Uterus (tissue), 4 donors: ENCODE results near the gene CWC22. TPM values are rescaled to one million over a fixed set of nuclear protein-coding genes. Genes with fewer than 3 reads are reported as not detected.
"Not testable (repeated sequence)": the region's sequence is repeated elsewhere in the genome, so short reads cannot be mapped to it uniquely, and the experiment has no call there.

Experiments used
- DNase-seq, 2 donors: peaks; one replicate each; pipeline ENCODE4 v3.0.0-alpha.2; 2019 to 2020
- H3K27ac ChIP-seq, 2 donors: fragments of 200-600 bp; sonication (generic); 1 replicate in 1 of 2; 2 replicates in 1 of 2; pipeline ENCODE4 v1.5.1; 2016 to 2018
- H3K27me3 ChIP-seq, 2 donors: fragments of 200-600 bp; sonication (generic); one replicate each; pipeline ENCODE4 v1.5.1; 2018 to 2019; ENCODE audit warnings: control low read depth in 1 of 2
- H3K36me3 ChIP-seq, 2 donors: fragments of 200-600 bp; sonication (generic); one replicate each; pipeline ENCODE4 v1.5.1; 2019; ENCODE audit warnings: control low read depth in 1 of 2
- H3K4me1 ChIP-seq, 2 donors: fragments of 200-600 bp; sonication (generic); one replicate each; pipeline ENCODE4 v1.5.1; 2018 to 2019; ENCODE audit warnings: control low read depth in 1 of 2
- H3K4me3 ChIP-seq, 2 donors: fragments of 200-600 bp; sonication (generic); 1 replicate in 1 of 2; 2 replicates in 1 of 2; pipeline ENCODE4 v1.5.1; 2018 to 2019; ENCODE audit warnings: mild to moderate bottlenecking in 1 of 2
- H3K9me3 ChIP-seq, 2 donors: fragments of 200-600 bp; sonication (generic); one replicate each; pipeline ENCODE4 v1.5.1; 2019; ENCODE audit warnings: control low read depth in 1 of 2
- CTCF ChIP-seq, 4 experiments: fragments of 200-600 bp in 2 of 4; fragments of 450-650 bp in 2 of 4; sonication (generic) in 2 of 4; IDR thresholded peaks; one replicate each; pipeline ENCODE4 v1.5.1; 2016 to 2019; ENCODE audit warnings: antibody characterized with exemption in 4 of 4, mild to moderate bottlenecking in 2 of 4, moderate library complexity in 1 of 4
- POLR2A ChIP-seq, 2 donors: fragments of 450-650 bp; IDR thresholded peaks; one replicate each; pipeline ENCODE4 v1.6.1; 2016; ENCODE audit warnings: antibody characterized with exemption in 2 of 2, mild to moderate bottlenecking in 1 of 2, moderate library complexity in 1 of 2
- intact Hi-C: fragments of 100-400 bp; cut with DNase I; formaldehyde crosslinking; loops from one replicate; pipeline ENCODE4 v1.15.1; 2023; ENCODE audit warnings: low total_unique reads
- total RNA-seq, 4 donors: library from RNA; depleted of rRNA in 3 of 4; stranded (reverse); fragments of >200 nt in 3 of 4; gene quantifications; one replicate each; pipeline versions ENCODE4 v1.1.0 to v1.2.4, GENCODE V29; 2014 to 2023
- donor health status: DM: yes; HTN: yes; CAD: no.

The CWC22 gene
- total RNA-seq, 4 donors from 2014 or later: 7.7 to 40.0 (median 25.0) TPM

DNA sequence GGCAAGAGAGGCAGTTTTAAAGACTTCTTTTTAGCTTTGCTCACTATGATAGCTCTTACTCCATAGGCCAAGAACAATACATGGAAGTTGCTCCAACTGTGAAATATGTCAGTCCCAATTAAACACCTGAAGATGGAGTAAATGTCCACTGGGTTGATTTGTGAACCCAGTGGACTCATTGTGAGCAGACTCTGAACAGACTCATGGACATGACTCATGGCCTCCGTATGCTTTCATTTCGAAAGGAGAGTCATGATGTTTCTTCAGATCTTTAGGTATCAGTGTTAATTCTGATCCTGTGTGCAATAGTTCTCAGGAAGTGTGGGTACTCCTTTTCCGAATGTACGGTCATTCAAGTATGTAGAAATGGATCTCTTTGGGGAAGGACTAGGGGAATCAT lies 5.4 kb upstream of the CWC22 start:
- TF ChIP-seq POLR2A (IDR thresholded peaks at IDR 0.05) (no peak), CTCF (IDR thresholded peaks at IDR 0.05) (no peak)
- intact Hi-C loops: no loop called here
- Histone ChIP-seq H3K4me1 (no peaks in the 10 kb centered on the region), H3K27ac (no peak overlapping the region), H3K4me3 (no peak overlapping the region), H3K36me3 (no peaks in the 10 kb centered on the region), H3K9me3 (no peaks in the 10 kb centered on the region), H3K27me3 (no peaks in the 10 kb centered on the region)
- DNase-seq: no peak

DNA sequence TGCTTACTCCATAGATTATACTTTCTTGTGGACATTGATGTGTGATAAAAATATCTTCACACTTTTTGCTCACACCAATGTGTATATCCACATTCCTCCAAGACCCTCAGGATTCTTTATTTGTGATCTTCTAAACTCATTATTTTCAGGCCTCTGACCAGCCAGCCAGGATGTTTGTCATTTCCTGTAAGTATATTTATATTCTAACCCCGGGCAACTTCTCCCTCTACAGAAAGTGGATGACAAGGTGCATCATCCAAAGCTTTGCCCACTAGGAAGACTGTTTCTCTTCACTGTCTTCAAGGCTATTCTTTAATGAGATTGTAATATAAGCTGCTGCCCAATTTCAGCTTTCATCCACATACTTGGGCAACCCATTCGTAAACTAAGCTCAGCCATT lies 3.6 kb upstream of the CWC22 start:
- no peaks in the 10 kb centered on the region for H3K36me3 ChIP-seq
- intact Hi-C loops: no loop called here
- H3K27me3 ChIP-seq: no peaks in the 10 kb centered on the region
- no peak overlapping the region for H3K4me3 ChIP-seq
- no peak for DNase-seq
- H3K4me1 ChIP-seq: peaks cover 0 to 6% of the 10 kb centered on the region in 2 donors
- no peak overlapping the region for H3K27ac ChIP-seq
- no peak for TF ChIP-seq CTCF (IDR thresholded peaks at IDR 0.05)
- TF ChIP-seq POLR2A (IDR thresholded peaks at IDR 0.05): no peak
- no peaks in the 10 kb centered on the region for H3K9me3 ChIP-seq

- DNase-seq: no peak
- Histone ChIP-seq H3K27ac (peak overlapping the region; percentile 80 to 81), H3K4me3 (peak overlapping the region; percentile 69 to 73), H3K9me3 (no peaks in the 10 kb centered on the region), H3K27me3 (no peaks in the 10 kb centered on the region), H3K4me1 (peaks cover 0 to 8% of the 10 kb centered on the region in 2 donors), H3K36me3 (no peaks in the 10 kb centered on the region)
- TF ChIP-seq POLR2A (IDR thresholded peaks at IDR 0.05): no peak
- TF ChIP-seq CTCF (IDR thresholded peaks at IDR 0.05): no peak
- intact Hi-C loops: no loop called here
Observed at GRCh38 chr2:180006231-180006630, 866 bp downstream of the CWC22 start.

- H3K4me3 ChIP-seq: peak overlapping the region in 1 of 2 donors; percentile 73
- H3K27ac ChIP-seq, H3K36me3 ChIP-seq, H3K27me3 ChIP-seq, H3K9me3 ChIP-seq, DNase-seq, intact Hi-C loops: not testable (repeated sequence)
- peaks cover 0 to 14% of the 10 kb centered on the region in 2 donors for H3K4me1 ChIP-seq
Observed at GRCh38 chr2:180005465-180005864, 1.6 kb downstream of the CWC22 start.

- H3K4me1 ChIP-seq: peaks cover 0 to 18% of the 10 kb centered on the region in 2 donors
- intact Hi-C loops: no loop called here
- no peaks in the 10 kb centered on the region for H3K36me3 ChIP-seq
- no peak for DNase-seq
- H3K27me3 ChIP-seq: no peaks in the 10 kb centered on the region
- no peak for TF ChIP-seq POLR2A (IDR thresholded peaks at IDR 0.05)
- TF ChIP-seq CTCF (IDR thresholded peaks at IDR 0.05): no peak
- no peaks in the 10 kb centered on the region for H3K9me3 ChIP-seq
- no peak overlapping the region for H3K27ac ChIP-seq
- H3K4me3 ChIP-seq: no peak overlapping the region
Observed at GRCh38 chr2:180004731-180005130, 2.4 kb downstream of the CWC22 start.

GRCh38 chr2:180003559-180003958 lies 3.5 kb downstream of the CWC22 start:
- Histone ChIP-seq H3K4me1 (peaks cover 0 to 21% of the 10 kb centered on the region in 2 donors), H3K36me3 (no peaks in the 10 kb centered on the region), H3K27ac (no peak overlapping the region), H3K27me3 (no peaks in the 10 kb centered on the region), H3K4me3 (no peak overlapping the region), H3K9me3 (no peaks in the 10 kb centered on the region)
- TF ChIP-seq CTCF (IDR thresholded peaks at IDR 0.05) (no peak), POLR2A (IDR thresholded peaks at IDR 0.05) (no peak)
- intact Hi-C loops: no loop called here
- no peak for DNase-seq
